GM18519 (cell line): ENCODE data around the gene SSPN.

Source experiments
- ATAC-seq: cut with Tn5 transposase; IDR thresholded peaks from one replicate; pipeline ENCODE4 v1.9.1; 2021; ENCODE audit warnings: mild to moderate bottlenecking, moderate library complexity; ENCODE audit not compliant: unreplicated experiment, low FRiP score

SSPN gene

DNA sequence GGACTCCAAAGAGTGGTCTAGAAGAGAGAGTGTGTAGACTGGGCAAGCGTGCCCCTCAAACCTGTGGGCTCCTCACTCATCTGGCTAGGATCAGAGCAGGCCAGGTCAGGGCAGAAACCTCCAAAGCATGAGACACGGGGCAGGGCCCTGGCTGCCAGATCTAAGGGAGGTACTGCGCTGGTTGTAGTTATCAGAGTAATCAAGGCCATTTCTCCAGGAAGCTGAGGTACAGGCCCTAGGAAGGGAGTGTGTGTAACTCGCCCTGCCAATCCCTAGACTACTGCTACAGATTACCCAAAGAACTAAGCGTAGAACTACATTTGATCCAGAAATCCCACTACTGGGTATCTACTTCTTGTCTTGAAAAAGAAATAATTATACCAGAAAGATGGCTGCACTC, 84.5 kb downstream of the SSPN start:
- ATAC-seq: no peak

- ATAC-seq: no peak
Measured at GRCh38 chr12:26280869-26281268, 85.5 kb downstream of the SSPN start.

- ATAC-seq: no peak
Measured at GRCh38 chr12:26281320-26281719, 85.9 kb downstream of the SSPN start.

DNA sequence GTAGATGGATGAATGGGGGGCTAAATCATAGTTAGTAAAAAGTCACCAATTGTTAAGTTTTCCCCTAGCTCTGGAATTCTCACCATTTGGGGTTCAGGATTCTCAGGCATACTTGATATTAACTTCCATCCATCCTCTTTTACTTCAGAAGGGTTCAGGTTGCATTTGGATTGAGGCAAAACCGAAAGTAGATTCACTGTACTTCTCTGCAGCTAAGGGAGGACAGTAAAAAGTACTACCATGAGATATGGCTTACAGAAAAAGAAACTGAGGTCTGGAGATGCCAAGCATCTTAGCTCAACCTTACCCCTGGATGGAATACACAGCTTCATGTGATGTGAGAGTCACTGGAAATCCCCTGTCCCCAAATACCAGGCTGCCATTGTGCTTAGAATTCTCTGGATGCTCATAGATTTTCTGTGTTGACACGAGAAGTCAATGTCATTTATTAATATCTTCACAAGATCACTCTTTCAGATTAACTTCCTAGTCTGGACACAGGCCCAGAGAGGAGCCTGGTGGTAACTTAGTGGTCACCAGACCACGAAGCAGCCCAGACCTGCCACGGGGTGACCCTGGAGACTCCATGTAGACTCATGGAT, 87.1 kb downstream of the SSPN start:
- ATAC-seq: no peak

DNA sequence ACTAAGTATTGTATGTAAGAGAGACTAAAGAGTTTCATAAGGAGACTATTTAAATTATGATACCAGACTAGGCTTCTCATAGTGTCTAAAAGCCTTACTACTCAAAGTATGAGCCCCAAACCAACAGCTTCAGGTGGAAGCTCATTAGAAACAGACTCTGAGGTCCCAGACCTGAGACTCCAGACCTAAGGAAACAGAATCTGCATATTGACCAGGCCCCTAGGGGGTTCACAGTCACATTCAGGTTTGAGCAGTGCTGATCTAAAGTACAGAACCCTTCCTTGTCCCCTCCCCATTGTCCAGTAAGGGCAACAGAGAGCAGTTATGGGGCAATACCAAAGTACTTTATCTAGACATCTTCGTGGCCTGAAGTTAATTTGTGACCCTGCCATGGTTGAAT, 87.7 kb downstream of the SSPN start:
- no peak for ATAC-seq

GRCh38 chr12:26283617-26284016, 88.2 kb downstream of the SSPN start:
- ATAC-seq: no peak

GRCh38 chr12:26285401-26285800, 90.0 kb downstream of the SSPN start:
- no peak for ATAC-seq

GRCh38 chr12:26286186-26286585, 90.8 kb downstream of the SSPN start:
- no peak for ATAC-seq

DNA sequence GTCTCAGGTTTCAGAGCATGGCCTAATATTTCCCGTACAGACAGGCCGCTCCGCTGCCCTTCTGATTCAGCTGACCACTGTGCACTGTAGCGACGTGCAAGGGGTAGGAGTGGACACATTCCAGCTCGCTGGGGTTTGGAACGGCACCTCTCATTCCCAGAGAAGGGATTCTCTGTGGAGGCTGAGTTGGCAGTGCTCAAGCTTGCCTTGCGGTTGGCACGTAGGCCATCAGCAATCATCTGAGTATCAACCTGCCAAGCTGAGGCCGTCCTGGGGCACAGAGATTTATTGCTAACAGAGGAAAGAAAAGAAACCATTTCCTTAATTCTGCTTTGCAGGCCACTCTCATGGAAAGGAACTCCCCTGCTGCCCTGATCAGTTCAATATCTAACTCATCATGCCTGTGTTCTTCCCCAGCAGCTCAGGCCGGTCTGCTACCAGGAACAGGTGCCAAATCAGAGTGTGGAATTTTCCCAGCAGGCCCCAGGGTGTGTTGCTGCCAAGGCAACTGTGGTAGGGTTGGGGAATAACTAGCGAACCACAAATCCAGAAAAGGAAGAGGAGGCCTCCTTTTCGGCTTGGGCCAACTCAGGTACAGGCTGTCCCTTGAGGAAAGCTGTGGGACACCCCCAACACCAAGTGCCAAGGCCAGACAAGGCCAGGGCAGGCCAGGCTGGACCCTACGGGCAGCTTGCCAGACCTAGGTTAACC, 92.5 kb downstream of the SSPN start:
- ATAC-seq: no peak

DNA sequence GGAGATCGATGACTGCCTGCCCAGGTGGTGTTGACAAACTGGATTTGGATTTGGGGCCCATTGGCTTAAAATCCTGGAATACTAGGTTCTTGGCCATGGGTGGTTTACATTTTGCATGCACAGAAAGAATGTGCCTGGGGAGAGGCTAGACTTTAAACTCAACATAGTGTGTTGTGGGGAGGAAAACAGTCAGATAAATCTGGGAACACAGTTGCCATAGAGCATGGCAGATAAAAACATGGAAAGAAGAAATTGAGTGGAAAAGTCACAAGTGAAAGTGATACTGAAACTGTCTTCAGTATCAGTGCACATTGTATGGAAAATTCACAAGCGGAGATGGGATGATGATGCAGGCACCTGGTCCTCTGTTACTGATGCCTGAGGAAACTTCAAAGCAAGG, 95.2 kb downstream of the SSPN start:
- ATAC-seq: no peak

- ATAC-seq: no peak
Measured at GRCh38 chr12:26292596-26292995, 97.2 kb downstream of the SSPN start.

DNA sequence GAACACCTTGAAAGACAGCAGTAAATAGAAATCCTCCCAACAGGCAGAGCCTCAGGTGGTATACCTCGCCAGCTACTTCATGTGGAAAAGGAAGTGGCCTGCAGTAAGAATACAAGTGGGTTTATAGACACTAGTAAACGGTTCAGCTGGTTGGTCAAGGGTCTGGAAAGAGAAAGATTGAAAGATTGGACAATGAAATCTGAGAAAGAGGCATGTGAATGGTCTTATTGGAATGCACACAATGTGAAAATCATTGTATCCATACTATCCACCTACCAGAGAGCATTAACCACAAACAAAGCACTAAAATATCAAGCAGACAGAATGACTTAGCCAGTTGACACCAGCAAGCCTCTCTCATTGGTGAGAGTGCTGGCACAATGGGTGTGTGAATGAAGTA, 98.2 kb downstream of the SSPN start:
- ATAC-seq: no peak

- no peak for ATAC-seq
Measured at GRCh38 chr12:26295001-26295400, 99.6 kb downstream of the SSPN start.

GRCh38 chr12:26297396-26298070, 102.2 kb downstream of the SSPN start:
- no peak for ATAC-seq

DNA sequence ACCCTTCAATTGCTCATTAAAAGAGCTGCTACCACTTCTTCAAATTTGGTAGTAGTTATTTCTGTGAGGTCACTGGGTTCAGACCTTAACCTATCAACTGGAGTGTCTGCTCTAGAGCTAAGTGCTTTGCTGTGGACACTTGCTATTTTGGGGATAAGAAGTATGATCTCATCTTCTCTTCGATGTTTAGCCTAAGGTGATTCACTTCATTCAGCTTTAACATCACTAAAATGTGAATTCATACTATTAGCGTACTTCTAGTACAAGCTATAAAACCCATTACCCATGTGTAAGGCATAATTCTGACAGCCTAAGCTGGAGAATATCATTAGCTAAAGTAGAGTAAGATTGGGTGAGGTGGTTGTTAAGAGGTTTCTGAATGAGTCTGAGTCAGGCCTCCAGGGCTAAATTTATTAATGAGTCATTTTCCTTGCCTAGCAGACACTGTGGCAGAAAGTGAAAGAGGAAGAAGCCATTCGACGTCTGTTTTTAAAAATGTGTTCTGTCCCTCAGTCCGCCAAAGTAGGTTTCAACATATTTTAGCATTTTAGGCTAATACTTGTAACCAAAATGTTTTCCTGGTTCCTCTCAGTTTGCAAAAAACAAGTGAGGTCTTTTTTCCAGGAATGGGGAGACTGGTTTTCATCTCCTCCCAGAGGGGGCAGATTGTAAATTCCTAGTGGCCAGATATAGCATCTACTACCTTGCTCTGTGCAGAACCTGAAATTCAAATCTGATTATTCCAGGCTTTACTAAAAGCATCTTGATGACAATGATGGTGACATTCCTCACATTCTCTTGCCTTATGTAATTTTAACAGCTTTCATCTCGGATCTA, 103.6 kb downstream of the SSPN start:
- peak; percentile 93 for ATAC-seq

DNA sequence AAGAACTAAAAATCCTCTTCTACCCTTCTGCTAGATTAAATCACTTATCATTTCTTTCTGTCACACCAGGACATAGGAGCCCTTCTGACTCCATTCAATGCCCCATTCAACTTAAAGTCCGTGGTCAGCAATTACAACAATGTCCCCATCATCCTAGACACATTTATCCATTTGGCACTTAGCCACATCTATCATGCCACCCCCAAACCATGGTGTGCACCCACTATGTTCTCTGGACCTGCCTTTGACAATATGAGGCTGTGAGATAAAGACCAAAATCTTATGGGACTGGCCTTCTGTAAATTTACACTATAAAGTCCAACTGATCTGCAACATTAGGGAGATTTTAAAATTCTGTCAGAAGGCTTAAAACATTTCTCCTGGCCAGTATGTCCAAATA, 104.4 kb downstream of the SSPN start:
- ATAC-seq: no peak
